Mesodermal cell (in vitro differentiated cells): ENCODE measurements around the gene EEF1E1. TPM values are rescaled to one million over a fixed set of nuclear protein-coding genes. Genes with fewer than 3 reads are reported as not detected.
A peak's percentile ranks its signal among the peaks of the same experiment; 100 is the strongest.

Source experiments
- H3K27ac ChIP-seq: 2 replicates; pipeline ENCODE4 v1.7.0; 2013; ENCODE audit warnings: mild to moderate bottlenecking, low read depth, low read length, moderate library complexity; ENCODE audit not compliant: severe bottlenecking
- H3K36me3 ChIP-seq: 2 replicates; pipeline ENCODE4 v1.7.1; 2013; ENCODE audit warnings: mild to moderate bottlenecking, low read length, moderate library complexity; ENCODE audit not compliant: control insufficient read depth, insufficient read depth
- H3K4me1 ChIP-seq: one replicate; pipeline ENCODE4 v1.7.1; 2013; ENCODE audit warnings: mild to moderate bottlenecking, low read length; ENCODE audit not compliant: insufficient read depth, control insufficient read depth, poor library complexity, severe bottlenecking
- H3K4me3 ChIP-seq: 2 replicates; pipeline ENCODE4 v1.7.0; 2013; ENCODE audit warnings: low read length, control low read depth, mild to moderate bottlenecking; ENCODE audit not compliant: insufficient read depth, poor library complexity, severe bottlenecking; ENCODE audit errors: extremely low read depth
- H3K9me3 ChIP-seq: 2 replicates; pipeline ENCODE4 v1.7.1; 2013; ENCODE audit warnings: mild to moderate bottlenecking, low read length, moderate library complexity; ENCODE audit not compliant: control insufficient read depth
- WGBS, 2 experiments: methylation state at CpG; one replicate each; pipeline ENCODE4 v1.1.5; 2013; ENCODE audit warnings: missing lambda C conversion rate in 2 of 2; ENCODE audit not compliant: insufficient coverage in 2 of 2; 5-methylcytosine and 5-hydroxymethylcytosine counted together
- polyA plus RNA-seq, 2 experiments: library from polyadenylated mRNA; stranded (reverse); fragments of 50-300 nt; gene quantifications; one replicate each; pipeline ENCODE4 v1.2.3, GENCODE V29; 2013

EEF1E1 gene
- polyA plus RNA-seq (2013, experiment 1 of 2) = 58.5 TPM
- polyA plus RNA-seq (2013, experiment 2 of 2) = 65.5 TPM

DNA sequence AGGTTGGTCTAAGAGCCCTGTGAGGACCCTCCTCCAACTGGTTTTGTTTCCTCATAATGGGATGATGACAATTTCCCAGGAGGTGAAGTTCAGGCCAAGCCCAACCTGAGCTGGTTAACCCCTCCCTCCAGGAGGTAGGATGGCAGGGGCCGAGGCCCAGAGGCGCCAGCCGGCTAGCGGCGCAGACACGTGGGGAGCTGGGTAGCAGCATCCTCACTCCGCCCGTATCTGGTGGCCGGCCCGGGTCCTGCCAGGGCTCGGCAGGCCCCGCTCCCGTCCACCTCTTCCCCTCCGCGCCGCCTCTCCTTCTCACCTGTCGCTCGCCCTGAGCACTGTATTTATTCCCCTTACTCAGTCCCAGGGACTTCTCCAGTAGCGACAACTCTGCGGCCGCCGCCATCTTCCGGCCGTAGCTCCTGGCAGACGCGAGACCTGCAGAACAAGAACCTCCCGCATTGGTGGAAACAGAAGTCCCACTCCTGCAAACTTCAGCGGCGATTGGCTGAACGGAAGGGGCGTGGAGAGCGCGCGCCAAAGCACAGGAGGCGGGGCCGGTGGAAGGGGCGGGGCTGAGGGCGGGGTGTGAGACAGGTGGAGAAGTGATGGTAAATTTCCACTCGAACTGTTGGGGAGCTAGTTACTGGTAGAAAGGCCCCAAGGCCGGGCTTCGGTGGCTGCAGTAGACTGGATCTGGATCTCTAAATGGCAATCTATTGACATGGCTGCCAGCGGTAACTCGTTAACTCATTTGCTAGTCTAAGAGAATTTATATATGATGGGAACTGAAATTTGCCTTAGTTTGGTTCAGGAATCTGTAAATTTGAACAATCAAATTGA is at the start of gene EEF1E1:
Gene EEF1E1, minus strand, starts transcription at position 427 of the 837 bp plus-strand sequence. Its CDS starts 27 bp downstream, at position 400.
- 2% methylated on average over 40 to 43 of the region's 43 CpGs for WGBS, 2 experiments
- Histone ChIP-seq H3K4me1 (peaks cover 3% of the 10 kb centered on the region), H3K4me3 (peak within 1 kb of the TSS; percentile 80), H3K9me3 (no peaks in the 10 kb centered on the region), H3K27ac (peak within 1 kb of the TSS; percentile 54), H3K36me3 (peaks cover 29% of the 10 kb centered on the region)

DNA sequence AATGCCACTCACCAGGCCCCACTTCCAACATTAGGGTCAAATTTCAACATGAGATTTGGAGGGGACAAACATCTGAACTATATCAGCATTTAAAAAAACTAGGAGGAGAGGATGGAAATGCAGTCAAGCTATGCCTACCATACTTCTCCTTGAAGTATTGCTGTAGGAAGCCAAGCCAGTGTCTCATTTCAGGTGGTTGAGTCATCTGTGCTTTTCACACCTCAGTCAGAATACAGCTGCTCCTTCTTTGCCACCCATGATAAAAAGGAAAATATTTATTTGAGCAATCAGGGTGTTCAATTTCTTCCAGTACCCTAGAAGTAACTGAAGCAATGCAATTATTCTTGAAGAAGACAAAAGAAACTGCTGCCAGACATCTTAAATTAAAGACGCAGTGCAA is 47.0 kb upstream of the EEF1E1 start:
- Histone ChIP-seq H3K4me3 (no peak overlapping the region), H3K4me1 (peaks cover 4% of the 10 kb centered on the region), H3K9me3 (no peaks in the 10 kb centered on the region), H3K36me3 (no peaks in the 10 kb centered on the region), H3K27ac (no peak overlapping the region)
- WGBS, 2 experiments = no CpG with 5 or more reads among the region's 1 CpG

DNA sequence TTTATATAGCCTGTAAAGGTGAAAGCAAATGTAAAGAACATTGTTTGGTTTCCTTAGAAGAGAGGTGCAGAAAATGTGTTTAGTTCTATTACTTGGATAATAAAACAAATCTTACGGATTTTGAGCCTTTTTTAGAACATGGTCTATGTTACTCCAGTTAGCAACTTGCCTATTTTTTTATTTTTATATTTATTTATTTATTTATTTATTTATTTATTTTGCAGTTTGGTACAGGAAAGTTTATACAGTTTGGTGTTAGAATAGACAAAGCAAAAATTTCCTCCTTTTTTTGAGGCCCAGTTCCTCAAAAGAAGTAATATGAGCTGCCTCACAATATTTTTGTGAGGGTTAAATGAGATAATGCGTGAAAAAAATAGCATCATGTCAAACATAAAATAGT is 41.6 kb upstream of the EEF1E1 start:
- WGBS, 2 experiments = no CpG with 5 or more reads among the region's 2 CpGs
- H3K9me3 ChIP-seq = no peaks in the 10 kb centered on the region
- no peak overlapping the region for H3K4me3 ChIP-seq
- H3K27ac ChIP-seq = no peak overlapping the region
- H3K4me1 ChIP-seq = no peaks in the 10 kb centered on the region
- H3K36me3 ChIP-seq = no peaks in the 10 kb centered on the region

DNA sequence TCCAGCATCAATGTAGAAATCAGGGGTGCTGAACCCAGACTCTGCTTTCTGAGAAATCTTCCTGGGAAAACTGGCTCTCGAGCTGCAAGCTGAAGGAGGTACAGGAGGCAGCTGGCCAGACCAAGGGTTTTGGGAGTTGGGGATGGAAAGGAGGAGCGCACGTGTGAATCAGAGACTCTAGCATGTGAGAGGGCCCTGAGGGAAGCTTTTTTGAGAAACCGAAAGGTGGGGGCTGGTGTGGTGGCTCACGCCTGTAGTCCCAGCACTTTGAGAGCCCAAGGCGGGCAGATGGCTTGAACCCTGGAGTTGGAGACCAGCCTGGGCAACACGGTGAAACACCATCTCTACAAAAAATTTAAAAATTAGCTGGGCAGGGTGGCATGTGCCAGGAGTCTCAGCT is 37.1 kb upstream of the EEF1E1 start:
- Histone ChIP-seq H3K27ac (no peak overlapping the region), H3K36me3 (no peaks in the 10 kb centered on the region), H3K4me1 (peaks cover 6% of the 10 kb centered on the region), H3K4me3 (no peak overlapping the region), H3K9me3 (no peaks in the 10 kb centered on the region)
- WGBS, 2 experiments = 91 to 95% methylated on average over 7 of the region's 7 CpGs

DNA sequence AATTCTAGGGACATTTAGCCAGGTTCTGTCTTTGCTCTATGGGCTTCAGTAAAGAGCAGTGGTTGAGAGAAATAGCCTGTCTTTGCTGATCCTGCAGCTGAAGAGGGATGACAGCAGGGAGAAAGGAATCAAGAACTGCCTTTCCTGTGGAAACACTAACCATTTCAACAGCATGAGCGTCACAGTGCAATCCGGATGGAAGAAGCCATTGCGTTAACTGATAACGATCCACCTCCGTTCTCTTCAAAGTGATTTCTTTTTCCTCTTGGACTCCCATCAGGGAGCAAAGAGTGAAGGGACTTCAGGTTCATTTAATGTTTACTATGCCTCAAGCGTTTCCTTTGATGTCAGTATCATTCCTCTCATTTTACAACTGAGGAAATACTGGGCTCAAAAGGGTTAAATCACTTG is 35.2 kb upstream of the EEF1E1 start:
- 80 to 82% methylated on average over 5 to 6 of the region's 6 CpGs for WGBS, 2 experiments
- H3K9me3 ChIP-seq = no peaks in the 10 kb centered on the region
- H3K4me3 ChIP-seq = no peak overlapping the region
- peaks cover 6% of the 10 kb centered on the region for H3K4me1 ChIP-seq
- no peaks in the 10 kb centered on the region for H3K36me3 ChIP-seq
- H3K27ac ChIP-seq = no peak overlapping the region

DNA sequence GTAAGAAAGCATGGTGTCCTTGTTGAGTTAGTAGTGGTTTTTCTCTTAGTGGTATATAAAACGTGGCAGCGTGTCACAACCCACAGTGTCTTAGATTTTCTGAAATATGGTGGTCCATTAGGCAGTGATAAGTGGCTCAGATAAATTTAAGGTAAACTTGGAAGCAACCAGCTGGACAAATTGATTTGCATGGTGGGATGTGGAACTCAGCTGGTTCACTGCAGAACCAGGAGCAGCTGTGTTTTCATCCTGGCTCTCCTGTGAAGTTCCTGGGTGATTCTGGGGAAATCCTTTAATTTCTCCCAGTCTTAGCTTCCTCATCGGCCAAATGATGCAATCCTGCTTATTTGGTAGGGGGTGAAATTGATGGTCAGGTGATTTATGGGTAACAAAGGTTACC is 32.9 kb upstream of the EEF1E1 start:
- no peaks in the 10 kb centered on the region for H3K9me3 ChIP-seq
- peaks cover 6% of the 10 kb centered on the region for H3K4me1 ChIP-seq
- H3K27ac ChIP-seq = no peak overlapping the region
- no peaks in the 10 kb centered on the region for H3K36me3 ChIP-seq
- 73 to 86% methylated on average over 2 to 3 of the region's 3 CpGs for WGBS, 2 experiments
- H3K4me3 ChIP-seq = no peak overlapping the region

DNA sequence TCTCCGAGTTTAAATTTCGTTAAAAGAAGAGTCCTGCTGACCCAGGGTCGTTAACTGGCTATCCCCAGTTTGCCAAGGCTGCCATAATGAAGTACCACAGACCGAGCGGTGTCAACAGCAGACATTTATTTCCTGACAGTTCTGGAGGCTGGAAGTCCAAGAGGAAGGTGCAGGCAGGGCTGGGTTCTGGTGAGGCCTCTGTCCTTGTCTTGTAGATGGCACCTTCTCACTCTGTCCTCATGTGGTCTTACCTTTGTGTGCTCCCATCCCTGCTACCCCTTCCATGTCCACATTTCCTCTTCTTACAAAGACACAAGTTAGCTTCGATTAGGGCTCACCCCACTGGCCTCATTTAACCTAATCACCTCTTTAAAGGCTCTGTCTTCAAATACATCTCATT is 29.8 kb upstream of the EEF1E1 start:
- Histone ChIP-seq H3K4me3 (no peak overlapping the region), H3K36me3 (no peaks in the 10 kb centered on the region), H3K27ac (no peak overlapping the region), H3K4me1 (peaks cover 2% of the 10 kb centered on the region), H3K9me3 (no peaks in the 10 kb centered on the region)
- 89 to 97% methylated on average over 5 to 6 of the region's 6 CpGs for whole genome bisulfite sequencing, 2 experiments

DNA sequence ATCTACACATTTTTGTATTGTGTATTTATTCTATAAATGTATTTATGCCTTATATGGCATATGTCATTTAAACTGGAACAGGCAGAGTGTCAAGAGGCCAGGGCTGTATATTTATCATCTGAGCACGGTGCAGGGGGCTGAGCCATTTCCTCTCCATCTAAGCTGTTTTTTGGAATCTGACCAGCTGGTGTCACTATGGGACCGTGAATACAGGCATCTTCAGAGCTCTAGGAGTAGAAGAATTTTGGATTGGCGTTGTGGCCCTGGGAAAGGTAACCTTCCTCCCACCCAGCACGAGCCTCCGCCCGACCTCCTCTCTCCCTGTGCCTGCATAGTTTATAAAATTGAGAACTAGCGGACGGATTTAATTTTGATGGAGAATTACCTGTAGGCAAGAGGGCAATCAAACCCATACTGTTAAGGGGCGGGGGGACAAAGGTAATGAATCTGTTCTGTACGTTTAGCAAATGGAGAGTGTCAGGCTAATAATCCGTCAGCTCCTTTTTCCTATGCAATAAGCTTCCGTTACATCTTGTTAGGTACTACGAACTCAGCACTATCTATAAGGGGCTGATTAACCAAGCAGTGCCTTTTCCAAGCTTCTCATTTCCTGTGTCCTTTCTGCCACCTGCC is 29.0 kb upstream of the EEF1E1 start:
- no peaks in the 10 kb centered on the region for H3K9me3 ChIP-seq
- H3K36me3 ChIP-seq = no peaks in the 10 kb centered on the region
- no peaks in the 10 kb centered on the region for H3K4me1 ChIP-seq
- no peak overlapping the region for H3K4me3 ChIP-seq
- H3K27ac ChIP-seq = no peak overlapping the region
- WGBS, 2 experiments = 61 to 78% methylated on average over 7 of the region's 13 CpGs

DNA sequence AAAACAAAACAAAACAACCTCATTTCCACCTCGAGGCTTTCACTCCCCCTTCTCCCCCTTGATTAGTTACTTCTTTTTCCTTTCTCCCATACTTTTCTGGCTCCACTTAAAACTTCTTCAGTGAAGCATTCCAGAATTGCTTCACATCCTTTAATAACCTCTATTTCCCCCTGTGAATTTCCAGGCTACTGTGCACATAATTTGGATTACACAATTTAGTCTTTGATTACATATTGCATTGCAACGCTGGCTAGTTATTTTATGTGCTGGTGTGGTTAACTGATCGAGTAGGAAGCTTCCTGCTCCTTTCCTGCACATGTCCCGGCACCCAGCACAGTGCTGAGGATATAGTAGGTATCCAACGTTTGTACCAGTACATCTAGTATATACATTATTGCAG is 28.1 kb upstream of the EEF1E1 start:
- 66 to 81% methylated on average over 1 to 4 of the region's 5 CpGs for WGBS, 2 experiments
- Histone ChIP-seq H3K9me3 (no peaks in the 10 kb centered on the region), H3K4me3 (no peak overlapping the region), H3K4me1 (no peaks in the 10 kb centered on the region), H3K36me3 (no peaks in the 10 kb centered on the region), H3K27ac (no peak overlapping the region)

DNA sequence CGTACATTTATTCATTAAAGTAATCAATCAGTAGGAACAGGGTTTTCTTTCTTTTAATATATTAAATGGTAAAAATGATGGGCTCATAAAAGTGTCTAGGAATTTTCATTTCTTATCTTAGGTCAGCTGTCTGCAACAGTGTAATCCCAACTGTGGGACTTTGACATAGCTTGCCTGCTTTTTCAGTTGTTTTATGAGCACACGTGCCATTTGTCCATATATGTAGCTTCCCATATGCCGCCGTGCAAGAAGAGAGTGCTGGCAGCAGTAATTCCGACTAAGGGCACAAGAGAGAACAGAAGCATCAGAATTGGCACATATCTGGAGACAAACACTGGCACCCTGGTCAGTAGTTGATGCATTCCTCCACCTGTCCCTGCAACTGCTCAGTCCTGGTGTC is 20.9 kb upstream of the EEF1E1 start:
- Histone ChIP-seq H3K4me1 (no peaks in the 10 kb centered on the region), H3K27ac (no peak overlapping the region), H3K9me3 (no peaks in the 10 kb centered on the region), H3K4me3 (no peak overlapping the region), H3K36me3 (no peaks in the 10 kb centered on the region)
- 93 to 95% methylated on average over 4 of the region's 5 CpGs for WGBS, 2 experiments

DNA sequence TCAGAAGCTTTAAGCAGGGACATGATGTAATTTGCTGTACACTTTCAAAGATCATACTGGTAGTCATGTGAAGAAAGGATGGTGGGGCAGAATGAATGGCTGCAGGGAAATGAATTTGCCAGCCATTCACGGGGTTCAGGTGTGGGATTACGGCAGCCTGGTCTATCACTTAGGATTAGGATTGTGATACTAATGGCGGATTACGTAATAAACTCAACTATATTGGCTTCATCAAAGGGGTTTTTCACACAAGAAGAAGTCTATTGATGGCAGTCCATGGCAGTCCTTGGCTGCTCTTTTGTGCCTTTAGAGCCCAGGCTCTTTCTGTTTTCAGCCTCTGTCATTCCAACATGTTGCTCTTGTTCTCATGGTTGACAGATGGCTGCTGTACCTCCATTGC is 12.6 kb upstream of the EEF1E1 start:
- H3K4me3 ChIP-seq = no peak overlapping the region
- no peak overlapping the region for H3K27ac ChIP-seq
- H3K9me3 ChIP-seq = no peaks in the 10 kb centered on the region
- 66% methylated on average over 4 of the region's 4 CpGs; no CpG with 5 or more reads in 1 of the 2 experiments for WGBS, 2 experiments
- peaks cover 3% of the 10 kb centered on the region for H3K4me1 ChIP-seq
- H3K36me3 ChIP-seq = no peaks in the 10 kb centered on the region
